GM19328 (cell line): Measurements from ENCODE around the gene APOA4.
"Not testable (repeated sequence)": the region's sequence is repeated elsewhere in the genome, so short reads cannot be mapped to it uniquely, and the experiment has no call there.

ENCODE experiments used
- ATAC-seq: cut with Tn5 transposase; IDR thresholded peaks from one replicate; pipeline ENCODE4 v1.9.1; 2021; ENCODE audit warnings: mild to moderate bottlenecking, moderate library complexity; ENCODE audit not compliant: unreplicated experiment

APOA4 gene

GRCh38 chr11:116849486-116849885, 26.4 kb upstream of the APOA4 start:
- no peak for ATAC-seq

GRCh38 chr11:116849060-116849459, 26.0 kb upstream of the APOA4 start:
- ATAC-seq: no peak

- no peak for ATAC-seq
Measured at GRCh38 chr11:116847612-116848011, 24.5 kb upstream of the APOA4 start.

GRCh38 chr11:116844722-116845121, 21.6 kb upstream of the APOA4 start:
- no peak for ATAC-seq

- ATAC-seq: no peak
Measured at GRCh38 chr11:116843661-116844060, 20.6 kb upstream of the APOA4 start.

GRCh38 chr11:116842909-116843308, 19.8 kb upstream of the APOA4 start:
- ATAC-seq: no peak

- no peak for ATAC-seq
Measured at GRCh38 chr11:116842117-116842516, 19.0 kb upstream of the APOA4 start.

GRCh38 chr11:116840746-116841296, 17.7 kb upstream of the APOA4 start:
- ATAC-seq: no peak

GRCh38 chr11:116840224-116840745, 17.2 kb upstream of the APOA4 start:
- ATAC-seq: no peak

GRCh38 chr11:116838321-116839084, 15.4 kb upstream of the APOA4 start:
- ATAC-seq: no peak

GRCh38 chr11:116837231-116838091, 14.4 kb upstream of the APOA4 start, which contains the start of gene APOA1:
Gene APOA1, minus strand, starts transcription at chr11:116837622. Its CDS starts 235 bp downstream, at chr11:116837387.
- no peak for ATAC-seq

GRCh38 chr11:116836632-116836991, 13.5 kb upstream of the APOA4 start:
- ATAC-seq: no peak

- ATAC-seq: peak; percentile 78
Measured at GRCh38 chr11:116835791-116836631, 12.9 kb upstream of the APOA4 start.

- ATAC-seq: peak; percentile 14
Measured at GRCh38 chr11:116835042-116835772, 12.1 kb upstream of the APOA4 start.

- ATAC-seq: not testable (repeated sequence)
Measured at GRCh38 chr11:116834535-116835041, 11.5 kb upstream of the APOA4 start.

- ATAC-seq: no peak
Measured at GRCh38 chr11:116833816-116834534, 10.9 kb upstream of the APOA4 start.

- no peak for ATAC-seq
Measured at GRCh38 chr11:116833491-116833815, 10.3 kb upstream of the APOA4 start.

GRCh38 chr11:116832350-116833290, 9.5 kb upstream of the APOA4 start:
- no peak for ATAC-seq
